ENCODE data around the gene SRSF3.

SRSF3 gene

GRCh38 chr6:36634317-36635108, 40.4 kb downstream of the SRSF3 start:
- POLR2A ChIA-PET: no interaction called here
- CTCF ChIA-PET: no interaction called here
- no peak for TF ChIP-seq HDGF (IDR thresholded peaks at IDR 0.05; ENCODE audit: borderline replicate concordance)
- TF ChIP-seq SUZ12 (IDR thresholded peaks at IDR 0.05): no peak
- TF ChIP-seq CTBP1 (IDR thresholded peaks at IDR 0.05; ENCODE audit: borderline replicate concordance): no peak
- no peak for TF ChIP-seq TARDBP (IDR thresholded peaks at IDR 0.05)
- TF ChIP-seq SP1 (IDR thresholded peaks at IDR 0.05): no peak
- TF ChIP-seq NFRKB (IDR thresholded peaks at IDR 0.05): no peak
- TF ChIP-seq LEF1 (IDR thresholded peaks at IDR 0.05; ENCODE audit: borderline replicate concordance): no peak
- TF ChIP-seq FOXA1 (IDR thresholded peaks at IDR 0.05): no peak
- no peak for DNase-seq (ENCODE audit: extremely low spot score)

GRCh38 chr6:36636283-36636682, 42.1 kb downstream of the SRSF3 start:
- no peak for DNase-seq (ENCODE audit: extremely low spot score)
- POLR2A ChIA-PET: no interaction called here
- CTCF ChIA-PET: interaction anchor here (0.6 kb wide), 1 partner anchor 39 kb away, joined by 4 read pairs; no protein-coding TSS in a partner anchor
- TF ChIP-seq SUZ12 (IDR thresholded peaks at IDR 0.05): no peak
- no peak for TF ChIP-seq ARNT (IDR thresholded peaks at IDR 0.05)
- no peak for TF ChIP-seq HDGF (IDR thresholded peaks at IDR 0.05; ENCODE audit: borderline replicate concordance)
- no peak for TF ChIP-seq BHLHE40 (IDR thresholded peaks at IDR 0.05; ENCODE audit: borderline replicate concordance)
- no peak for TF ChIP-seq PKNOX1 (IDR thresholded peaks at IDR 0.05)
- no peak for TF ChIP-seq ELF4 (IDR thresholded peaks at IDR 0.05)
- no peak for TF ChIP-seq ZNF384 (IDR thresholded peaks at IDR 0.05)
- TF ChIP-seq CTBP1 (IDR thresholded peaks at IDR 0.05; ENCODE audit: borderline replicate concordance): no peak
- no peak for TF ChIP-seq LEF1 (IDR thresholded peaks at IDR 0.05; ENCODE audit: borderline replicate concordance)
- no peak for TF ChIP-seq TARDBP (IDR thresholded peaks at IDR 0.05)
- no peak for TF ChIP-seq L3MBTL2 (conservative IDR thresholded peaks at IDR 0.05)

GRCh38 chr6:36636687-36637418, 42.7 kb downstream of the SRSF3 start:
- no peak for DNase-seq (ENCODE audit: extremely low spot score)
- TF ChIP-seq ZNF384 (IDR thresholded peaks at IDR 0.05) (no peak), FOXA1 (IDR thresholded peaks at IDR 0.05) (no peak), BHLHE40 (IDR thresholded peaks at IDR 0.05; ENCODE audit: borderline replicate concordance) (no peak), CTBP1 (IDR thresholded peaks at IDR 0.05; ENCODE audit: borderline replicate concordance) (no peak), LEF1 (IDR thresholded peaks at IDR 0.05; ENCODE audit: borderline replicate concordance) (no peak), FOXM1 (IDR thresholded peaks at IDR 0.05; ENCODE audit: borderline replicate concordance) (no peak)
- ChIA-PET CTCF (interaction anchor here (0.6 kb wide), 2 partner anchors 39 to 154 kb away, joined by 4 read pairs; no protein-coding TSS in a partner anchor), POLR2A (no interaction called here)

GRCh38 chr6:36638579-36638978, 44.4 kb downstream of the SRSF3 start:
- POLR2A ChIA-PET: interaction anchor here (0.6 kb wide), 1 partner anchor 28 kb away, joined by 3 read pairs; no protein-coding TSS in a partner anchor
- TF ChIP-seq TARDBP (IDR thresholded peaks at IDR 0.05) (no peak), SUZ12 (IDR thresholded peaks at IDR 0.05) (no peak), NFRKB (IDR thresholded peaks at IDR 0.05) (no peak), ZNF384 (IDR thresholded peaks at IDR 0.05) (no peak), LEF1 (IDR thresholded peaks at IDR 0.05; ENCODE audit: borderline replicate concordance) (no peak), SP1 (IDR thresholded peaks at IDR 0.05) (no peak)
- DNase-seq (ENCODE audit: extremely low spot score): no peak
- CTCF ChIA-PET: no interaction called here

GRCh38 chr6:36639171-36639808, 45.1 kb downstream of the SRSF3 start:
- CTCF ChIA-PET: no interaction called here
- TF ChIP-seq CTBP1 (IDR thresholded peaks at IDR 0.05; ENCODE audit: borderline replicate concordance): no peak
- no peak for TF ChIP-seq LEF1 (IDR thresholded peaks at IDR 0.05; ENCODE audit: borderline replicate concordance)
- DNase-seq (ENCODE audit: extremely low spot score): no peak
- POLR2A ChIA-PET: interaction anchor here (0.6 kb wide), 1 partner anchor 28 kb away, joined by 3 read pairs; no protein-coding TSS in a partner anchor

- TF ChIP-seq TARDBP (IDR thresholded peaks at IDR 0.05): no peak
- DNase-seq (ENCODE audit: extremely low spot score): no peak
- ChIA-PET POLR2A (no interaction called here), CTCF (no interaction called here)
Measured at GRCh38 chr6:36641543-36641942, 47.4 kb downstream of the SRSF3 start.

- DNase-seq (ENCODE audit: extremely low spot score): no peak
- POLR2A ChIA-PET: interaction anchor here (1.3 kb wide), 1 partner anchor 35 kb away, joined by 3 read pairs; the partner anchor contains the start of gene CDKN1A
- CTCF ChIA-PET: interaction anchor here (0.6 kb wide), 1 partner anchor 341 kb away, joined by 3 read pairs; no protein-coding TSS in a partner anchor
- TF ChIP-seq SP1 (IDR thresholded peaks at IDR 0.05) (no peak), FOXM1 (IDR thresholded peaks at IDR 0.05; ENCODE audit: borderline replicate concordance) (no peak), NFRKB (IDR thresholded peaks at IDR 0.05) (no peak)
Measured at GRCh38 chr6:36642913-36643817, 49.0 kb downstream of the SRSF3 start.
